H1 (cell line): Measurements from ENCODE around the gene STEAP3. TPM values are rescaled to one million over a fixed set of nuclear protein-coding genes. Genes with fewer than 3 reads are reported as not detected.

Source experiments
- ATF2 ChIP-seq: IDR thresholded peaks from 2 replicates; pipeline ENCODE4 v1.6.1; 2012; ENCODE audit warnings: low read length, inconsistent platforms
- CHD2 ChIP-seq: IDR thresholded peaks from 2 replicates; pipeline ENCODE4 v1.6.1; 2012; ENCODE audit warnings: low read length, improper control_type of control experiment
- CHD7 ChIP-seq: fragments of 300-600 bp; sonication (generic); IDR thresholded peaks from 2 replicates; pipeline ENCODE4 v1.7.1; 2012; ENCODE audit warnings: low read length, moderate library complexity, mild to moderate bottlenecking, inconsistent platforms; ENCODE audit not compliant: insufficient replicate concordance
- EP300 ChIP-seq, 2 experiments: IDR thresholded peaks; 1 replicate in 1 of 2; 2 replicates in 1 of 2; pipeline ENCODE4 v1.6.1; 2011 to 2012; ENCODE audit warnings: low read depth in 2 of 2, low read length in 2 of 2, mild to moderate bottlenecking in 2 of 2, borderline replicate concordance in 1 of 2, inconsistent platforms in 1 of 2, moderate library complexity in 1 of 2
- JUN ChIP-seq: IDR thresholded peaks from 2 replicates; pipeline ENCODE4 v1.6.1; 2011; ENCODE audit warnings: low read depth, mild to moderate bottlenecking, improper control_type of control experiment, low read length
- POLR2AphosphoS5 ChIP-seq: IDR thresholded peaks from 2 replicates; pipeline ENCODE4 v1.6.1; 2011; ENCODE audit warnings: low read depth, low read length
- RFX5 ChIP-seq: IDR thresholded peaks from 2 replicates; pipeline ENCODE4 v1.6.1; 2011; ENCODE audit warnings: low read depth, low read length, improper control_type of control experiment, borderline replicate concordance
- SIN3A ChIP-seq, 2 experiments: IDR thresholded peaks in 1 of 2; conservative IDR thresholded peaks in 1 of 2; 2 replicates each; pipeline ENCODE4 v1.6.1; 2011 to 2012; ENCODE audit warnings: low read length in 2 of 2, improper control_type of control experiment in 1 of 2, low read depth in 1 of 2, mild to moderate bottlenecking in 1 of 2
- SUZ12 ChIP-seq: fragments of 200-600 bp; sonication (generic); IDR thresholded peaks from 2 replicates; pipeline ENCODE4 v1.6.1; 2012; ENCODE audit warnings: mild to moderate bottlenecking, inconsistent platforms, low read length, moderate library complexity, mixed read lengths
- YY1 ChIP-seq: IDR thresholded peaks from 2 replicates; pipeline ENCODE4 v1.6.1; 2011; ENCODE audit warnings: low read depth, mild to moderate bottlenecking, low read length
- polyA plus RNA-seq, 7 experiments: library from polyadenylated mRNA; depleted of rRNA in 3 of 7; stranded (reverse) in 5 of 7; unstranded in 2 of 7; fragments of >200 nt in 5 of 7; fragments of 200-250 nt in 2 of 7; gene quantifications; 1 replicate in 5 of 7; 2 replicates in 1 of 7; 4 replicates in 1 of 7; pipeline versions ENCODE4 v1.2.1 to v1.2.3, GENCODE V29; 2011 to 2013; ENCODE audit warnings: missing spikeins in 2 of 7, mixed read lengths in 2 of 7
- total RNA-seq: library from RNA; stranded (reverse); fragmentation: NEBNext Ultra II Directional; extraction: Animal tissue kit (Norgen Biotek cat#: 25700); gene quantifications from 2 replicates; pipeline ENCODE4 v1.2.1, GENCODE V29; 2021

Gene STEAP3
- total and polyA plus RNA-seq, 2 of the 8 experiments (the other 6 are each of a cell fraction or from before 2014, with no cell fraction given) = 21.7 to 27.9 TPM

- TF ChIP-seq CHD7 = no peak
- no peak for TF ChIP-seq SUZ12
- TF ChIP-seq EP300 (IDR thresholded peaks at IDR 0.05; ENCODE audit: borderline replicate concordance in 1 of 2, low read depth in 2 of 2, low read length in 2 of 2) = no peak
- no peak for TF ChIP-seq RFX5
- TF ChIP-seq ATF2 = no peak
- TF ChIP-seq SIN3A (conservative IDR thresholded peaks at IDR 0.05 in 1 of 2, IDR thresholded peaks at IDR 0.05 in 1 of 2; ENCODE audit: low read depth in 1 of 2, low read length in 2 of 2) = no peak
- TF ChIP-seq CHD2 = no peak
- no peak for TF ChIP-seq POLR2AphosphoS5
- TF ChIP-seq YY1 = no peak
- TF ChIP-seq JUN = no peak
These were observed 6.6 kb upstream of the STEAP3 start (continued) for GRCh38 chr2:119216994-119217393.
